Epithelial cell of esophagus (primary cell): ENCODE data around the gene C17orf107.

Experiments used
- DNase-seq: peaks from one replicate; pipeline ENCODE4 v3.0.0; 2010; ENCODE audit warnings: low read depth
- H3K4me3 ChIP-seq: 2 replicates; pipeline ENCODE4 v1.5.1; 2011; ENCODE audit warnings: mild to moderate bottlenecking, low read length, control low read depth
- TF ChIP-seq, protein P1 (sequence below): IDR thresholded peaks from 2 replicates; pipeline ENCODE4 v1.5.1; 2011; ENCODE audit warnings: low read depth, mild to moderate bottlenecking, low read length, control low read depth, inconsistent platforms; ENCODE audit not compliant: insufficient read depth; ENCODE audit errors: missing control alignments

C17orf107 gene

GRCh38 chr17:4899341-4900230 lies at the start of gene C17orf107:
TSS of gene C17orf107 (plus strand) at chr17:4899536. CDS start at chr17:4899763, 227 bp downstream.
- DNase-seq = peak; percentile 89
- TF ChIP-seq, protein P1, sequence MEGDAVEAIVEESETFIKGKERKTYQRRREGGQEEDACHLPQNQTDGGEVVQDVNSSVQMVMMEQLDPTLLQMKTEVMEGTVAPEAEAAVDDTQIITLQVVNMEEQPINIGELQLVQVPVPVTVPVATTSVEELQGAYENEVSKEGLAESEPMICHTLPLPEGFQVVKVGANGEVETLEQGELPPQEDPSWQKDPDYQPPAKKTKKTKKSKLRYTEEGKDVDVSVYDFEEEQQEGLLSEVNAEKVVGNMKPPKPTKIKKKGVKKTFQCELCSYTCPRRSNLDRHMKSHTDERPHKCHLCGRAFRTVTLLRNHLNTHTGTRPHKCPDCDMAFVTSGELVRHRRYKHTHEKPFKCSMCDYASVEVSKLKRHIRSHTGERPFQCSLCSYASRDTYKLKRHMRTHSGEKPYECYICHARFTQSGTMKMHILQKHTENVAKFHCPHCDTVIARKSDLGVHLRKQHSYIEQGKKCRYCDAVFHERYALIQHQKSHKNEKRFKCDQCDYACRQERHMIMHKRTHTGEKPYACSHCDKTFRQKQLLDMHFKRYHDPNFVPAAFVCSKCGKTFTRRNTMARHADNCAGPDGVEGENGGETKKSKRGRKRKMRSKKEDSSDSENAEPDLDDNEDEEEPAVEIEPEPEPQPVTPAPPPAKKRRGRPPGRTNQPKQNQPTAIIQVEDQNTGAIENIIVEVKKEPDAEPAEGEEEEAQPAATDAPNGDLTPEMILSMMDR = no peak
- peak within 1 kb of the TSS; percentile 38 for H3K4me3 ChIP-seq

DNA sequence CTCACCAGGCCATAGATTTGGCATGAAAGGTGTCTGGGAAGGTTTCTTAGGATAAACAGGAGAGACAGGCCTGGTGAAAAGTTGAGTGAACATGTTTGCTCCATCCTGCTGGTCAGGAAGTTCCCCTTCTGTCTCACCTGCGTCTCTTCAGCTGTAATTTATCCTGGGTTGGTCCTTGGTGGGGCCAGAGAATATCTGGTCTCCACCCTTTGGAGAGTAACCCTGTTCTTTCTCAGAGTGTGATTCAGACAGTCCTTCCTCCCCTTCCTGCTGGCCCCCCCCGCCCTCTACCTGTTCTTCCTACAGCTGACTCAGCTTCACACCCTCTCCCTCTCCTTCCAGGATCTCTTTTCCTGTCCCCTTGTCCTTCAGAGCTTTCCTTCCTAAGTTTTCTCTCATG lies 49.1 kb upstream of the C17orf107 start:
- peak; percentile 96 for DNase-seq
- no peak overlapping the region for H3K4me3 ChIP-seq
- TF ChIP-seq, protein P1 = no peak

GRCh38 chr17:4851084-4851483 lies 48.3 kb upstream of the C17orf107 start:
- H3K4me3 ChIP-seq = no peak overlapping the region
- TF ChIP-seq, protein P1 = no peak
- no peak for DNase-seq

- peak; percentile 84 for DNase-seq
- TF ChIP-seq, protein P1 = no peak
- H3K4me3 ChIP-seq = no peak overlapping the region
Measured at GRCh38 chr17:4852567-4853207, 46.6 kb upstream of the C17orf107 start.

- no peak overlapping the region for H3K4me3 ChIP-seq
- peak; percentile 91 for DNase-seq
- TF ChIP-seq, protein P1 = no peak
Measured at GRCh38 chr17:4853208-4853671, 46.1 kb upstream of the C17orf107 start.

GRCh38 chr17:4854111-4854681 lies 45.1 kb upstream of the C17orf107 start:
- DNase-seq = peak; percentile 99
- TF ChIP-seq, protein P1 = no peak
- H3K4me3 ChIP-seq = peak overlapping the region; percentile 13
